K562 (cell line): ENCODE data around the gene FBXO11. TPM values are rescaled to one million over a fixed set of nuclear protein-coding genes. Genes with fewer than 3 reads are reported as not detected.

ENCODE experiments used
- FOXK2 ChIP-seq, 2 experiments: fragments of 450-650 bp; IDR thresholded peaks in 1 of 2; conservative IDR thresholded peaks in 1 of 2; 2 replicates each; pipeline ENCODE4 v1.6.1; 2016; ENCODE audit warnings: low read depth in 2 of 2, mild to moderate bottlenecking in 1 of 2
- MAX ChIP-seq: sonication (generic); formaldehyde crosslinking; IDR thresholded peaks from 2 replicates; pipeline ENCODE4 v1.9.0; 2022; ENCODE audit warnings: mild to moderate bottlenecking, missing genetic modification reagents
- RBBP5 ChIP-seq: fragments of 200-600 bp; sonication (generic); IDR thresholded peaks from 2 replicates; pipeline ENCODE4 v1.6.1; 2012; ENCODE audit warnings: borderline replicate concordance, mild to moderate bottlenecking, low read length, control low read depth, inconsistent platforms; ENCODE audit not compliant: insufficient read depth, poor library complexity, severe bottlenecking
- REST ChIP-seq, 2 experiments: fragments of 450-650 bp; formaldehyde crosslinking in 1 of 2; IDR thresholded peaks; 2 replicates each; pipeline versions ENCODE4 v1.4.0 to v1.6.1; 2014 to 2020; ENCODE audit warnings: mild to moderate bottlenecking in 2 of 2, borderline replicate concordance in 1 of 2, low read depth in 1 of 2
- ZNF277 ChIP-seq: fragments of 250-450 bp; sonication (Bioruptor Pico); IDR thresholded peaks from 2 replicates; pipeline ENCODE4 v1.8.0; 2022; ENCODE audit warnings: inconsistent platforms, mild to moderate bottlenecking, moderate library complexity, borderline replicate concordance
- polyA plus RNA-seq, 8 experiments: library from polyadenylated mRNA; depleted of rRNA in 4 of 8; stranded (reverse) in 5 of 8; unstranded in 3 of 8; fragments of >200 nt; fragmentation: Nextera tagmentation in 2 of 8; fragmentation: Illumina TruSeq in 1 of 8; extraction: Ambion mirVana in 2 of 8; extraction: Trizol in 1 of 8; gene quantifications; 2 replicates each; pipeline versions ENCODE4 v1.2.1 to v1.2.3, GENCODE V29; 2011 to 2014; ENCODE audit warnings: inconsistent platforms in 1 of 8, missing spikeins in 1 of 8
- total RNA-seq, 7 experiments: library from RNA; depleted of rRNA in 6 of 7; stranded (reverse); fragments of >200 nt in 6 of 7; fragmentation: Illumina TruSeq in 2 of 7; extraction: Trizol in 2 of 7; gene quantifications; 2 replicates each; pipeline versions ENCODE4 v1.2.1 to v1.2.3, GENCODE V29; 2011 to 2021; ENCODE audit warnings: low replicate concordance in 1 of 7

Gene FBXO11
- total and polyA plus RNA-seq, 9 of the 15 experiments (the other 6 are each of a cell fraction or from before 2014, with no cell fraction given) = 8.8 to 44.5 (median 24.1) TPM

GRCh38 chr2:47782671-47783485 lies 123.4 kb downstream of the FBXO11 start, which contains the start of gene MSH6 (continued):
- TF ChIP-seq REST (IDR thresholded peaks at IDR 0.05; ENCODE audit: borderline replicate concordance) (0 out of 2 replicates have a peak, but pooled peaks have one; percentile 7), REST (CRISPR knock-in tag; IDR thresholded peaks at IDR 0.05; ENCODE audit: low read depth) (no peak), FOXK2 (conservative IDR thresholded peaks at IDR 0.05 in 1 of 2, IDR thresholded peaks at IDR 0.05 in 1 of 2; ENCODE audit: low read depth in 2 of 2) (no peak), RBBP5 (peak; percentile 83), ZNF277 (CRISPR knock-in tag) (no peak), MAX (CRISPR knock-in tag) (peak; percentile 63)
